ENCODE measurements around the gene PIGR. TPM values are rescaled to one million over a fixed set of nuclear protein-coding genes. Genes with fewer than 3 reads are reported as not detected.

Gene PIGR
- total RNA-seq, 1 donor from 2014 or later, result not detected

GRCh38 chr1:206915030-206915735 lies 31.1 kb downstream of the PIGR start:
- Mint-ChIP-seq H3K27me3 (ENCODE audit: low read depth) (peaks cover 42% of the 10 kb centered on the region), H3K27ac (ENCODE audit: unreplicated experiment) (no peak overlapping the region), H3K4me1 (ENCODE audit: low read depth) (peaks cover 4% of the 10 kb centered on the region), H3K9me3 (ENCODE audit: low read depth) (no peaks in the 10 kb centered on the region), H3K36me3 (ENCODE audit: low read depth) (no peaks in the 10 kb centered on the region), H3K4me3 (ENCODE audit: unreplicated experiment) (no peak overlapping the region)
- no peak for DNase-seq (ENCODE audit: low spot score)
- TF ChIP-seq CTCF (IDR thresholded peaks at IDR 0.05), result no peak

GRCh38 chr1:206913766-206914537 lies 32.3 kb downstream of the PIGR start:
- TF ChIP-seq CTCF (IDR thresholded peaks at IDR 0.05), result no peak
- no peaks in the 10 kb centered on the region for H3K36me3 Mint-ChIP-seq (ENCODE audit: low read depth)
- peaks cover 44% of the 10 kb centered on the region for H3K27me3 Mint-ChIP-seq (ENCODE audit: low read depth)
- H3K27ac Mint-ChIP-seq (ENCODE audit: unreplicated experiment), result no peak overlapping the region
- H3K9me3 Mint-ChIP-seq (ENCODE audit: low read depth), result no peaks in the 10 kb centered on the region
- no peak for DNase-seq (ENCODE audit: low spot score)
- no peak overlapping the region for H3K4me3 Mint-ChIP-seq (ENCODE audit: unreplicated experiment)
- H3K4me1 Mint-ChIP-seq (ENCODE audit: low read depth), result peaks cover 5% of the 10 kb centered on the region

- TF ChIP-seq CTCF (IDR thresholded peaks at IDR 0.05), result peak; percentile 89
- Mint-ChIP-seq H3K4me3 (ENCODE audit: unreplicated experiment) (no peak overlapping the region), H3K4me1 (ENCODE audit: low read depth) (peaks cover 8% of the 10 kb centered on the region), H3K27me3 (ENCODE audit: low read depth) (peaks cover 41% of the 10 kb centered on the region), H3K9me3 (ENCODE audit: low read depth) (no peaks in the 10 kb centered on the region), H3K27ac (ENCODE audit: unreplicated experiment) (no peak overlapping the region), H3K36me3 (ENCODE audit: low read depth) (no peaks in the 10 kb centered on the region)
- no peak for DNase-seq (ENCODE audit: low spot score)
Measured at GRCh38 chr1:206912445-206913095, 33.7 kb downstream of the PIGR start.

- Mint-ChIP-seq H3K9me3 (ENCODE audit: low read depth) (no peaks in the 10 kb centered on the region), H3K27me3 (ENCODE audit: low read depth) (peaks cover 33% of the 10 kb centered on the region), H3K27ac (ENCODE audit: unreplicated experiment) (no peak overlapping the region), H3K4me3 (ENCODE audit: unreplicated experiment) (no peak overlapping the region), H3K36me3 (ENCODE audit: low read depth) (no peaks in the 10 kb centered on the region), H3K4me1 (ENCODE audit: low read depth) (peaks cover 8% of the 10 kb centered on the region)
- no peak for DNase-seq (ENCODE audit: low spot score)
- peak; percentile 93 for TF ChIP-seq CTCF (IDR thresholded peaks at IDR 0.05)
Measured at GRCh38 chr1:206911064-206911663, 35.1 kb downstream of the PIGR start.

- no peaks in the 10 kb centered on the region for H3K36me3 Mint-ChIP-seq (ENCODE audit: low read depth)
- no peaks in the 10 kb centered on the region for H3K9me3 Mint-ChIP-seq (ENCODE audit: low read depth)
- H3K4me1 Mint-ChIP-seq (ENCODE audit: low read depth), result peaks cover 18% of the 10 kb centered on the region
- H3K27ac Mint-ChIP-seq (ENCODE audit: unreplicated experiment), result no peak overlapping the region
- DNase-seq (ENCODE audit: low spot score), result no peak
- H3K4me3 Mint-ChIP-seq (ENCODE audit: unreplicated experiment), result peak overlapping the region; percentile 39
- TF ChIP-seq CTCF (IDR thresholded peaks at IDR 0.05), result no peak
- peaks cover 20% of the 10 kb centered on the region for H3K27me3 Mint-ChIP-seq (ENCODE audit: low read depth)
Measured at GRCh38 chr1:206909883-206910318, 36.4 kb downstream of the PIGR start.
